Caco-2 (cell line): ENCODE measurements around the gene CDC42BPA. TPM values are rescaled to one million over a fixed set of nuclear protein-coding genes. Genes with fewer than 3 reads are reported as not detected.

Experiments used
- BruUV-seq: library from RNA; stranded (reverse); fragments of 400-500 nt; replicated peaks from 2 replicates; lab custom pipeline; 2021; lab: Mats Ljungman, UMichigan
- CTCF ChIA-PET: fragments of 300-600 bp; sonication (Branson Sonifier 250); formaldehyde crosslinking; loops from one replicate; lab custom pipeline; 2022; ENCODE audit warnings: antibody characterized with exemption; lab: Charles Lee
- POLR2A ChIA-PET: fragments of 300-600 bp; sonication (Branson Sonifier 250); formaldehyde crosslinking; loops from one replicate; lab custom pipeline; 2022; ENCODE audit warnings: antibody characterized with exemption; lab: Charles Lee
- DNase-seq, 2 experiments: peaks; one replicate each; pipeline versions ENCODE4 v3.0.0 to v3.0.0-alpha.2; 2020 to 2022
- H3K27me3 ChIP-seq: replicated peaks from 2 replicates; pipeline ENCODE4 v1.6.0; 2011; ENCODE audit warnings: low read length; ENCODE audit not compliant: control insufficient read depth, insufficient read depth
- H3K36me3 ChIP-seq: 2 replicates; pipeline ENCODE4 v1.5.1; 2011; ENCODE audit warnings: low read length; ENCODE audit not compliant: control insufficient read depth, insufficient read depth
- H3K4me1 ChIP-seq: fragments of 250-450 bp; sonication (Bioruptor Pico); 2 replicates; pipeline ENCODE4 v1.5.1; 2020; ENCODE audit warnings: mild to moderate bottlenecking
- H3K4me3 ChIP-seq: 2 replicates; pipeline ENCODE4 v1.5.1; 2011; ENCODE audit warnings: low read depth, mild to moderate bottlenecking, control low read depth, low read length
- H3K9me3 ChIP-seq: fragments of 250-450 bp; sonication (Bioruptor Pico); 2 replicates; pipeline ENCODE4 v1.5.1; 2020; ENCODE audit warnings: mild to moderate bottlenecking, moderate library complexity
- H3K27ac Mint-ChIP-seq: one replicate; pipeline ENCODE4 v1.8.0; 2022; ENCODE audit warnings: mixed read lengths; ENCODE audit not compliant: unreplicated experiment
- H3K27me3 Mint-ChIP-seq: one replicate; pipeline ENCODE4 v1.8.0; 2022; ENCODE audit warnings: mixed read lengths; ENCODE audit not compliant: insufficient read depth, unreplicated experiment
- H3K36me3 Mint-ChIP-seq: one replicate; pipeline ENCODE4 v1.8.0; 2022; ENCODE audit warnings: mild to moderate bottlenecking, mixed read lengths; ENCODE audit not compliant: insufficient read depth, unreplicated experiment
- H3K4me1 Mint-ChIP-seq: one replicate; pipeline ENCODE4 v1.8.0; 2022; ENCODE audit warnings: low read depth, mixed read lengths; ENCODE audit not compliant: unreplicated experiment
- H3K4me3 Mint-ChIP-seq: one replicate; pipeline ENCODE4 v1.8.0; 2022; ENCODE audit warnings: mild to moderate bottlenecking, moderate library complexity, mixed read lengths; ENCODE audit not compliant: unreplicated experiment
- H3K9me3 Mint-ChIP-seq: one replicate; pipeline ENCODE4 v1.8.0; 2022; ENCODE audit warnings: mixed read lengths; ENCODE audit not compliant: unreplicated experiment
- intact Hi-C: fragments of 100-400 bp; cut with micrococcal nuclease; formaldehyde crosslinking; loops from one replicate; pipeline ENCODE4 v1.10.0; 2022; ENCODE audit not compliant: unreplicated experiment
- total RNA-seq: library from RNA; stranded (reverse); gene quantifications from 2 replicates; pipeline ENCODE4 v1.2.3, GENCODE V29; 2022
- TF ChIP-seq, protein P1 (sequence below), 2 experiments: fragments of 200-600 bp in 1 of 2; IDR thresholded peaks; 1 replicate in 1 of 2; 2 replicates in 1 of 2; pipeline versions ENCODE4 v1.5.1 to v1.8.0; 2011 to 2022; ENCODE audit warnings: antibody characterized with exemption in 1 of 2, control low read depth in 1 of 2, inconsistent platforms in 1 of 2, low read depth in 1 of 2, low read length in 1 of 2, mild to moderate bottlenecking in 1 of 2, moderate library complexity in 1 of 2; ENCODE audit not compliant: insufficient read depth in 1 of 2, severe bottlenecking in 1 of 2, unreplicated experiment in 1 of 2

Gene CDC42BPA
- total RNA-seq, 1 experiment from 2014 or later, result 38.3 TPM

GRCh38 chr1:227155688-227156087 lies 162.6 kb downstream of the CDC42BPA start:
- ChIA-PET POLR2A (no interaction called here), CTCF (no interaction called here)
- peaks cover 26% of the 10 kb centered on the region for H3K36me3 Mint-ChIP-seq
- intact Hi-C loops, result no loop called here
- Histone ChIP-seq H3K4me1 (no peaks in the 10 kb centered on the region), H3K36me3 (no peaks in the 10 kb centered on the region; the same call in 1 of the 2 replicates), H3K9me3 (no peaks in the 10 kb centered on the region), H3K27me3 (no peaks in the 10 kb centered on the region), H3K4me3 (no peak overlapping the region)
- peaks cover 6% of the 10 kb centered on the region for H3K4me1 Mint-ChIP-seq
- TF ChIP-seq, protein P1, sequence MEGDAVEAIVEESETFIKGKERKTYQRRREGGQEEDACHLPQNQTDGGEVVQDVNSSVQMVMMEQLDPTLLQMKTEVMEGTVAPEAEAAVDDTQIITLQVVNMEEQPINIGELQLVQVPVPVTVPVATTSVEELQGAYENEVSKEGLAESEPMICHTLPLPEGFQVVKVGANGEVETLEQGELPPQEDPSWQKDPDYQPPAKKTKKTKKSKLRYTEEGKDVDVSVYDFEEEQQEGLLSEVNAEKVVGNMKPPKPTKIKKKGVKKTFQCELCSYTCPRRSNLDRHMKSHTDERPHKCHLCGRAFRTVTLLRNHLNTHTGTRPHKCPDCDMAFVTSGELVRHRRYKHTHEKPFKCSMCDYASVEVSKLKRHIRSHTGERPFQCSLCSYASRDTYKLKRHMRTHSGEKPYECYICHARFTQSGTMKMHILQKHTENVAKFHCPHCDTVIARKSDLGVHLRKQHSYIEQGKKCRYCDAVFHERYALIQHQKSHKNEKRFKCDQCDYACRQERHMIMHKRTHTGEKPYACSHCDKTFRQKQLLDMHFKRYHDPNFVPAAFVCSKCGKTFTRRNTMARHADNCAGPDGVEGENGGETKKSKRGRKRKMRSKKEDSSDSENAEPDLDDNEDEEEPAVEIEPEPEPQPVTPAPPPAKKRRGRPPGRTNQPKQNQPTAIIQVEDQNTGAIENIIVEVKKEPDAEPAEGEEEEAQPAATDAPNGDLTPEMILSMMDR (IDR thresholded peaks at IDR 0.05; ENCODE audit: insufficient read depth in 1 of 2, low read depth in 1 of 2, low read length in 1 of 2, severe bottlenecking in 1 of 2, unreplicated experiment in 1 of 2), result no peak
- DNase-seq, result no peak
- no peak overlapping the region for H3K4me3 Mint-ChIP-seq
- no peaks in the 10 kb centered on the region for H3K27me3 Mint-ChIP-seq
- BruUV-seq, result no TSS peak
- H3K9me3 Mint-ChIP-seq, result no peaks in the 10 kb centered on the region
- H3K27ac Mint-ChIP-seq, result no peak overlapping the region

GRCh38 chr1:227155004-227155403 lies 163.3 kb downstream of the CDC42BPA start:
- Mint-ChIP-seq H3K4me3 (no peak overlapping the region), H3K36me3 (peaks cover 26% of the 10 kb centered on the region), H3K4me1 (peaks cover 6% of the 10 kb centered on the region), H3K9me3 (peaks cover under 1% of the 10 kb centered on the region), H3K27ac (no peak overlapping the region), H3K27me3 (no peaks in the 10 kb centered on the region)
- H3K9me3 ChIP-seq, result no peaks in the 10 kb centered on the region
- ChIA-PET POLR2A (no interaction called here), CTCF (no interaction called here)
- no peaks in the 10 kb centered on the region; the same call in 1 of the 2 replicates for H3K36me3 ChIP-seq
- no TSS peak for BruUV-seq
- TF ChIP-seq, protein P1 (IDR thresholded peaks at IDR 0.05; ENCODE audit: insufficient read depth in 1 of 2, low read depth in 1 of 2, low read length in 1 of 2, severe bottlenecking in 1 of 2, unreplicated experiment in 1 of 2), result no peak
- no peaks in the 10 kb centered on the region for H3K27me3 ChIP-seq
- intact Hi-C loops, result no loop called here
- no peak for DNase-seq
- no peak overlapping the region for H3K4me3 ChIP-seq
- H3K4me1 ChIP-seq, result no peaks in the 10 kb centered on the region

DNA sequence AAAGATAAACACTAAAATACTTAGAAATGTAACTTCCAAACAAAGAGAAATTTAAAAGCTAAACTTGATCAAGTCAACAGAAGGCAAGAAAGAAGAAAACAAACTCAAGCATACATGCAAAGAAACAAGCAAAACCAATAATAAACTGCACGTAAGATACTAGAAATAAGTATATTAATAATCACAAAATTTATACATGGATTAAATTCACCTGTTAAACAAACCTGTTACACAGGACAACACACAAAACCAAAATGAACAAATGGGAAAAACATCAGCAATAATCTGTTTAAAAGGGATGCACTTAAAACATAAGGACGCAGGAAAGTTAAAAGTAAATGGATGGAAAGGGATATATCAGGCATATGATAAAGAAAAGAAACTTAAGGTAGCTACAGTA lies 165.8 kb downstream of the CDC42BPA start:
- H3K27me3 ChIP-seq, result no peaks in the 10 kb centered on the region
- H3K27me3 Mint-ChIP-seq, result no peaks in the 10 kb centered on the region
- no TSS peak for BruUV-seq
- H3K36me3 Mint-ChIP-seq, result peaks cover 19% of the 10 kb centered on the region
- H3K4me1 ChIP-seq, result no peaks in the 10 kb centered on the region
- TF ChIP-seq, protein P1 (IDR thresholded peaks at IDR 0.05; ENCODE audit: insufficient read depth in 1 of 2, low read depth in 1 of 2, low read length in 1 of 2, severe bottlenecking in 1 of 2, unreplicated experiment in 1 of 2), result no peak
- no peaks in the 10 kb centered on the region for H3K36me3 ChIP-seq
- H3K27ac Mint-ChIP-seq, result no peak overlapping the region
- DNase-seq, result no peak
- no peak overlapping the region for H3K4me3 ChIP-seq
- ChIA-PET CTCF (no interaction called here), POLR2A (no interaction called here)
- H3K4me1 Mint-ChIP-seq, result peaks cover 6% of the 10 kb centered on the region
- H3K9me3 Mint-ChIP-seq, result peaks cover 10% of the 10 kb centered on the region
- intact Hi-C loops, result no loop called here
- no peak overlapping the region for H3K4me3 Mint-ChIP-seq
- H3K9me3 ChIP-seq, result no peaks in the 10 kb centered on the region
